ENCODE results near the gene CDKN2B-AS1.

GRCh38 chr9:22107202-22108045, 112.8 kb downstream of the CDKN2B-AS1 start:
- TF ChIP-seq, protein P1, sequence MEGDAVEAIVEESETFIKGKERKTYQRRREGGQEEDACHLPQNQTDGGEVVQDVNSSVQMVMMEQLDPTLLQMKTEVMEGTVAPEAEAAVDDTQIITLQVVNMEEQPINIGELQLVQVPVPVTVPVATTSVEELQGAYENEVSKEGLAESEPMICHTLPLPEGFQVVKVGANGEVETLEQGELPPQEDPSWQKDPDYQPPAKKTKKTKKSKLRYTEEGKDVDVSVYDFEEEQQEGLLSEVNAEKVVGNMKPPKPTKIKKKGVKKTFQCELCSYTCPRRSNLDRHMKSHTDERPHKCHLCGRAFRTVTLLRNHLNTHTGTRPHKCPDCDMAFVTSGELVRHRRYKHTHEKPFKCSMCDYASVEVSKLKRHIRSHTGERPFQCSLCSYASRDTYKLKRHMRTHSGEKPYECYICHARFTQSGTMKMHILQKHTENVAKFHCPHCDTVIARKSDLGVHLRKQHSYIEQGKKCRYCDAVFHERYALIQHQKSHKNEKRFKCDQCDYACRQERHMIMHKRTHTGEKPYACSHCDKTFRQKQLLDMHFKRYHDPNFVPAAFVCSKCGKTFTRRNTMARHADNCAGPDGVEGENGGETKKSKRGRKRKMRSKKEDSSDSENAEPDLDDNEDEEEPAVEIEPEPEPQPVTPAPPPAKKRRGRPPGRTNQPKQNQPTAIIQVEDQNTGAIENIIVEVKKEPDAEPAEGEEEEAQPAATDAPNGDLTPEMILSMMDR (IDR thresholded peaks at IDR 0.05): no peak
- TF ChIP-seq POLR2AphosphoS5 (IDR thresholded peaks at IDR 0.05) (no peak), POLR2A (IDR thresholded peaks at IDR 0.05) (no peak)
